ENCODE data around the gene ZNF326.

ZNF326 gene

GRCh38 chr1:89993541-89993940 is 1.4 kb upstream of the ZNF326 start:
- no peak for TF ChIP-seq EP300 (IDR thresholded peaks at IDR 0.05; ENCODE audit: borderline replicate concordance)
- TF ChIP-seq TEAD4 (IDR thresholded peaks at IDR 0.05) = no peak
- no peak for TF ChIP-seq RAD21 (IDR thresholded peaks at IDR 0.05; ENCODE audit: low read depth)
- TF ChIP-seq, protein P1, sequence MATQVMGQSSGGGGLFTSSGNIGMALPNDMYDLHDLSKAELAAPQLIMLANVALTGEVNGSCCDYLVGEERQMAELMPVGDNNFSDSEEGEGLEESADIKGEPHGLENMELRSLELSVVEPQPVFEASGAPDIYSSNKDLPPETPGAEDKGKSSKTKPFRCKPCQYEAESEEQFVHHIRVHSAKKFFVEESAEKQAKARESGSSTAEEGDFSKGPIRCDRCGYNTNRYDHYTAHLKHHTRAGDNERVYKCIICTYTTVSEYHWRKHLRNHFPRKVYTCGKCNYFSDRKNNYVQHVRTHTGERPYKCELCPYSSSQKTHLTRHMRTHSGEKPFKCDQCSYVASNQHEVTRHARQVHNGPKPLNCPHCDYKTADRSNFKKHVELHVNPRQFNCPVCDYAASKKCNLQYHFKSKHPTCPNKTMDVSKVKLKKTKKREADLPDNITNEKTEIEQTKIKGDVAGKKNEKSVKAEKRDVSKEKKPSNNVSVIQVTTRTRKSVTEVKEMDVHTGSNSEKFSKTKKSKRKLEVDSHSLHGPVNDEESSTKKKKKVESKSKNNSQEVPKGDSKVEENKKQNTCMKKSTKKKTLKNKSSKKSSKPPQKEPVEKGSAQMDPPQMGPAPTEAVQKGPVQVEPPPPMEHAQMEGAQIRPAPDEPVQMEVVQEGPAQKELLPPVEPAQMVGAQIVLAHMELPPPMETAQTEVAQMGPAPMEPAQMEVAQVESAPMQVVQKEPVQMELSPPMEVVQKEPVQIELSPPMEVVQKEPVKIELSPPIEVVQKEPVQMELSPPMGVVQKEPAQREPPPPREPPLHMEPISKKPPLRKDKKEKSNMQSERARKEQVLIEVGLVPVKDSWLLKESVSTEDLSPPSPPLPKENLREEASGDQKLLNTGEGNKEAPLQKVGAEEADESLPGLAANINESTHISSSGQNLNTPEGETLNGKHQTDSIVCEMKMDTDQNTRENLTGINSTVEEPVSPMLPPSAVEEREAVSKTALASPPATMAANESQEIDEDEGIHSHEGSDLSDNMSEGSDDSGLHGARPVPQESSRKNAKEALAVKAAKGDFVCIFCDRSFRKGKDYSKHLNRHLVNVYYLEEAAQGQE (IDR thresholded peaks at IDR 0.05; ENCODE audit: low read depth) = no peak

DNA sequence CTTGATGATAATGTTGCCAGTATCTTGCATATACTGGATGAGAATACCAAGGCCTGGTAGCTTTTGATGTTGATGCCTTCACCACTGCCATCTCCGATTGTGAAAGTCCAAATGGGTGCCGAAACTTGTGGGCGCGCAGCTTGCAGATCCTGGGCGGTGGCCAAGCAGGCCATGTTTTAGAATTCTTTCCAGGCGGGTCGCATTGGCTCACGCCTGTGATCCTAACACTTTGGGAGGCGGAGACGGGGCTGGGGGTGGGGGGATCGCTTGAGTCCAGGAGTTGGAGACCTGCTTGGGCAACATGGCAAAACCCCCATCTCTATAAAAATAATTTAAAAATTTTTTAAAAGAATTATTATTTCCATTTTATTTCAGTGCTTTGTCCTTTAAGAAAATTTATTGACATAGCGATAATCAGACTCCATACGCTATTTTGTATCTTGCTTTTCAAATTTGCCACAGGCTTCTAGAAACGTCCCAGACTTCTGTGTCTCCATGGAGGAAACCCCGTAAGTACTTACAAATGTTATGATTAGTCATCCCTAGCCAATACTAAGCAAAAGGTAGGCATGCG is 592 bp upstream of the ZNF326 start:
- TF ChIP-seq, protein P1 (IDR thresholded peaks at IDR 0.05; ENCODE audit: low read depth) = no peak
- TF ChIP-seq NFIC (IDR thresholded peaks at IDR 0.05) (no peak), EP300 (IDR thresholded peaks at IDR 0.05; ENCODE audit: borderline replicate concordance) (no peak), TCF12 (IDR thresholded peaks at IDR 0.05; ENCODE audit: low read depth) (no peak), TAF1 (IDR thresholded peaks at IDR 0.05; ENCODE audit: low read depth) (no peak), ZBTB7A (IDR thresholded peaks at IDR 0.05; ENCODE audit: low read depth) (no peak), TEAD4 (IDR thresholded peaks at IDR 0.05) (no peak), CEBPB (IDR thresholded peaks at IDR 0.05) (no peak), EGR1 (IDR thresholded peaks at IDR 0.05) (no peak), YY1 (IDR thresholded peaks at IDR 0.05; ENCODE audit: low read depth) (no peak), RAD21 (IDR thresholded peaks at IDR 0.05; ENCODE audit: low read depth) (no peak), CREB1 (IDR thresholded peaks at IDR 0.05; ENCODE audit: low read depth) (no peak), FOXM1 (IDR thresholded peaks at IDR 0.05; ENCODE audit: borderline replicate concordance, low read depth) (no peak)
- TF ChIP-seq, protein P2, sequence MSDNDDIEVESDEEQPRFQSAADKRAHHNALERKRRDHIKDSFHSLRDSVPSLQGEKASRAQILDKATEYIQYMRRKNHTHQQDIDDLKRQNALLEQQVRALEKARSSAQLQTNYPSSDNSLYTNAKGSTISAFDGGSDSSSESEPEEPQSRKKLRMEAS (IDR thresholded peaks at IDR 0.05) = no peak
- TF ChIP-seq, protein P3, sequence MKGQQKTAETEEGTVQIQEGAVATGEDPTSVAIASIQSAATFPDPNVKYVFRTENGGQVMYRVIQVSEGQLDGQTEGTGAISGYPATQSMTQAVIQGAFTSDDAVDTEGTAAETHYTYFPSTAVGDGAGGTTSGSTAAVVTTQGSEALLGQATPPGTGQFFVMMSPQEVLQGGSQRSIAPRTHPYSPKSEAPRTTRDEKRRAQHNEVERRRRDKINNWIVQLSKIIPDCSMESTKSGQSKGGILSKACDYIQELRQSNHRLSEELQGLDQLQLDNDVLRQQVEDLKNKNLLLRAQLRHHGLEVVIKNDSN (IDR thresholded peaks at IDR 0.05) = no peak

GRCh38 chr1:89995598-89996449 is 914 bp downstream of the ZNF326 start:
- TF ChIP-seq ZBTB7A (IDR thresholded peaks at IDR 0.05; ENCODE audit: low read depth) (no peak), CEBPB (IDR thresholded peaks at IDR 0.05) (no peak)

DNA sequence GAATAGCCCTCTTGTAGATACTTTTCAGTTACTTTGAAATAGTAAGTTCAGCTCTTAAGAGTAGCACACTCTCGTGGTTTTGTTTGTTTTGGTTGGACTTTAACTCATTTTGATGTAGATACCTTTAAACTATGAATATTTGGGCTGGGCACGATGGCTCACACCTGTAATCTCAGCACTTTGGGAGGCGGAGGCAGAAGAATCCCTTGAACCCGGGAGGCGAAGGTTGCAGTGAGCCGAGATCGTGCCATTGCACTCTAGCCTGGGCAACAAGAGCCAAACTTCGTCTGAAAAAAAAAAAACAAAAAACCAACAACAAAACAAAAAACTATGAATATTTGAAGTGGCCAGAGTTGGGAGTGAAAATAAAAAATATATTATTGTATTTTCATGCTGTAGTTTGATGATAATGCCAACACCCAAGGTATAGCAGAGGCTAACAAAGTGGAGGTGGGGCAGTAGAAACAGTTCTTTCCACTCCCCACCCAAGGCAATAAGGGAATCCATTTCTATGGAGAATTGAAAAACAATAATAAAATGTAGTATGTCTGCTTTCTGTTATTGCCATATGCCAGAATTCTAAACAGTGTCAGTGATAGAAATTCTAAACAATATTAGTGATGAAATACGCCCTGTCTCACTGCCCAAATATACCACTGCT is 1.7 kb downstream of the ZNF326 start:
- TF ChIP-seq TCF12 (IDR thresholded peaks at IDR 0.05; ENCODE audit: low read depth) (no peak), FOXM1 (IDR thresholded peaks at IDR 0.05; ENCODE audit: borderline replicate concordance, low read depth) (no peak), YY1 (IDR thresholded peaks at IDR 0.05; ENCODE audit: low read depth) (no peak), TAF1 (IDR thresholded peaks at IDR 0.05; ENCODE audit: low read depth) (no peak), ZBTB7A (IDR thresholded peaks at IDR 0.05; ENCODE audit: low read depth) (no peak), NFIC (IDR thresholded peaks at IDR 0.05) (no peak), RAD21 (IDR thresholded peaks at IDR 0.05; ENCODE audit: low read depth) (no peak), EGR1 (IDR thresholded peaks at IDR 0.05) (no peak), EP300 (IDR thresholded peaks at IDR 0.05; ENCODE audit: borderline replicate concordance) (no peak), CEBPB (IDR thresholded peaks at IDR 0.05) (no peak), TEAD4 (IDR thresholded peaks at IDR 0.05) (no peak), CREB1 (IDR thresholded peaks at IDR 0.05; ENCODE audit: low read depth) (no peak)
- TF ChIP-seq, protein P3 (IDR thresholded peaks at IDR 0.05) = no peak
- TF ChIP-seq, protein P1 (IDR thresholded peaks at IDR 0.05; ENCODE audit: low read depth) = no peak
- TF ChIP-seq, protein P2 (IDR thresholded peaks at IDR 0.05) = no peak
